AG10803 (cell line): Measurements from ENCODE around the gene RAG2.
A peak's percentile ranks its signal among the peaks of the same experiment; 100 is the strongest.

Experiments used
- DNase-seq: peaks from one replicate; pipeline ENCODE4 v3.0.0; 2010; ENCODE audit warnings: low read depth
- H3K4me3 ChIP-seq: 2 replicates; pipeline ENCODE4 v1.5.1; 2011; ENCODE audit warnings: mild to moderate bottlenecking, low read length, control low read depth
- TF ChIP-seq, protein P1 (sequence below): conservative IDR thresholded peaks from 2 replicates; pipeline ENCODE4 v1.5.1; 2011; ENCODE audit warnings: mild to moderate bottlenecking, low read length, control low read depth, inconsistent platforms

RAG2 gene

DNA sequence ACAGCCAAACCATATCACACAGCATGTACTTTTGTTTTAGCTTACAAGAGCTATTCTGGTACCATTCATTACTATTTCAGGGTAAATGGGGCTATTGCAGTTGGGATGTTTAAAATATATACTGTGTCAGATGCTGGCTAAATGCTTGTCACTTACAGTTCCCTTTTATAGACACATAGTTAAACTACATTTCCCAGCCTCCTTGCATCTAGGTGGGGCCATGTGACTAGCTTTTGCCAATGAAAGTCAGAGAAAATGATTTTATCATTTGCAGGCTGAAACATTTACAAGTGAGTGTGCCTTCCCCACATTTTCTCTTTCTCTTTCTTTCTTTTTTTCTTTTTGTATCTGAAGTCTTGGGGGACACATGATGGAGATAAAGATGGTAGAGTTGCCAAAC, 11.5 kb downstream of the RAG2 start:
- DNase-seq, result no peak
- TF ChIP-seq, protein P1, sequence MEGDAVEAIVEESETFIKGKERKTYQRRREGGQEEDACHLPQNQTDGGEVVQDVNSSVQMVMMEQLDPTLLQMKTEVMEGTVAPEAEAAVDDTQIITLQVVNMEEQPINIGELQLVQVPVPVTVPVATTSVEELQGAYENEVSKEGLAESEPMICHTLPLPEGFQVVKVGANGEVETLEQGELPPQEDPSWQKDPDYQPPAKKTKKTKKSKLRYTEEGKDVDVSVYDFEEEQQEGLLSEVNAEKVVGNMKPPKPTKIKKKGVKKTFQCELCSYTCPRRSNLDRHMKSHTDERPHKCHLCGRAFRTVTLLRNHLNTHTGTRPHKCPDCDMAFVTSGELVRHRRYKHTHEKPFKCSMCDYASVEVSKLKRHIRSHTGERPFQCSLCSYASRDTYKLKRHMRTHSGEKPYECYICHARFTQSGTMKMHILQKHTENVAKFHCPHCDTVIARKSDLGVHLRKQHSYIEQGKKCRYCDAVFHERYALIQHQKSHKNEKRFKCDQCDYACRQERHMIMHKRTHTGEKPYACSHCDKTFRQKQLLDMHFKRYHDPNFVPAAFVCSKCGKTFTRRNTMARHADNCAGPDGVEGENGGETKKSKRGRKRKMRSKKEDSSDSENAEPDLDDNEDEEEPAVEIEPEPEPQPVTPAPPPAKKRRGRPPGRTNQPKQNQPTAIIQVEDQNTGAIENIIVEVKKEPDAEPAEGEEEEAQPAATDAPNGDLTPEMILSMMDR, result no peak
- no peak overlapping the region for H3K4me3 ChIP-seq

DNA sequence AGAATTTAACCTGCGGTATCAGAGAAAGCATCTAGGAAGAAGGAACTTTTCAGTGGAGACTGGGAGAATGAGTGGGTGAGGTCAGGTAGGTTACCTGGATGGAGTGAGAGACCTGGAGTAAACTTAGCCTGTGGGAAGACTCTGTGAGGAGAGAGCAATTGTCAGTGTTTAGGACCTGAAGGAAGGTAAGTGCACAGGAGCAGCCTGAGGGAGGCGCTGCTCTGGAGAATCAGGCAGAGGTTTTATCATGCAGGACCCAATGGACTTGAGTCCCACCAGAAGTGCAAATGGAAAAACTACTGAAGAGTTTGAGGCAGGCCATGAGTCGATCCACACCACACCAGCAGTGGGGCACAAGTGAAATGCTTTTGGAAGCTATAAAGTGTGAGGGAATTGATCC, 14.4 kb downstream of the RAG2 start:
- TF ChIP-seq, protein P1, result no peak
- no peak overlapping the region for H3K4me3 ChIP-seq
- DNase-seq, result no peak

DNA sequence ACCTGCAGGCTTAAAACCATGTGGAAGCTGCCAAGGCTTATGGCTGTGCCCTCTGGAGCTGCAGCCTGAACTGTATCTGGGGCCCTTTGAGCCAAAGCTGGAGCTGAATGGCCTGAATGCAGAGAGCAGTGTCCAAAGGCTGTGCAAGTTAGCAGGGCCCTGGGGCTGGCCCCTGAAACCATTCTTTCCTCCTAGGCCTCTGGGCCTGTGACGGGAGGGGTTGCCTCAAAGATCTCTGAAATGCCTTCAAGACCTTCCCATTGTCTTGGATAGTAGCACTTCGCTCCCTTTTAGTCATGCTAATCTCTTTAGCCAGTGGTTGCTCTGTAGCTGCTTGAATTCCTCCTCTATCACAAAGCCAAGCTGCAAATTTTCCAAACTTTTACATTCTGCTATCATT, 16.5 kb downstream of the RAG2 start:
- TF ChIP-seq, protein P1, result no peak
- no peak overlapping the region for H3K4me3 ChIP-seq
- DNase-seq, result no peak

DNA sequence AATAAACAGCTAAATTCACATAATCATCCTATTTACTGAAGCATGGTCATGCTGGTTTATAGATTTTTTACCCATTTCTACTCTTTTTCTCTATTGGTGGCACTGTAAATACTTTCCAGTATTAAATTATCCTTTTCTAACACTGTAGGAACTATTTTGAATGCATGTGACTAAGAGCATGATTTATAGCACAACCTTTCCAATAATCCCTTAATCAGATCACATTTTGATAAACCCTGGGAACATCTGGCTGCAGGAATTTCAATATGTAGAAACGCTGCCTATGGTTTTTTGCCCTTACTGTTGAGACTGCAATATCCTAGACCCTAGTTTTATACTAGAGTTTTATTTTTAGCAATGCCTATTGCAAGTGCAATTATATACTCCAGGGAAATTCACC, 19.6 kb downstream of the RAG2 start:
- TF ChIP-seq, protein P1, result no peak
- no peak for DNase-seq
- no peak overlapping the region for H3K4me3 ChIP-seq

DNA sequence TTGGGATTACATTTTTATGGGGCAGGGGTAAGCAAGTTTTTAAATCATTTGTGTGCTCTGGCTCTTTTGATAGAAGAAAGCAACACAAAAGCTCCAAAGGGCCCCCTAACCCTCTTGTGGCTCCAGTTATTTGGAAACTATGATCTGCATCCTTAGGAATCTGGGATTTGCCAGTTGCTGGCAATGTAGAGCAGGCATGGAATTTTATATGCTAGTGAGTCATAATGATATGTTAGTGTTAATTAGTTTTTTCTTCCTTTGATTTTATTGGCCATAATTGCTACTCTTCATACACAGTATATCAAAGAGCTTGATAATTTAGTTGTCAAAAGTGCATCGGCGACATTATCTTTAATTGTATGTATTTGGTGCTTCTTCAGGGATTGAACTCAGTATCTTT, 20.2 kb downstream of the RAG2 start:
- H3K4me3 ChIP-seq, result no peak overlapping the region
- peak; percentile 30 for DNase-seq
- TF ChIP-seq, protein P1, result no peak

DNA sequence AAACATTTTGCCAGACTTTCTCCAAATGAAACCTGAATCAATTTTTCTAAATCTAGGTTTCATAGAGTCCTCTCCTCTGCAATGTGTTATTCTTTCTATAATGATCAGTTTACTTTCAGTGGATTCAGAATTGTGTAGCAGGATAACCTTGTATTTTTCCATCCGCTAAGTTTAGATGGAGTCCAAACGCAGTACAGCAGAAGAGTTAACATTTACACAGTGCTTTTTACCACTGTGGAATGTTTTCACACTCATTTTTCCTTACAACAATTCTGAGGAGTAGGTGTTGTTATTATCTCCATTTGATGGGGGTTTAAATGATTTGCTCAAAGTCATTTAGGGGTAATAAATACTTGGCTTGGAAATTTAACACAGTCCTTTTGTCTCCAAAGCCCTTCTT, 20.7 kb downstream of the RAG2 start:
- DNase-seq, result no peak
- H3K4me3 ChIP-seq, result no peak overlapping the region
- TF ChIP-seq, protein P1, result no peak

DNA sequence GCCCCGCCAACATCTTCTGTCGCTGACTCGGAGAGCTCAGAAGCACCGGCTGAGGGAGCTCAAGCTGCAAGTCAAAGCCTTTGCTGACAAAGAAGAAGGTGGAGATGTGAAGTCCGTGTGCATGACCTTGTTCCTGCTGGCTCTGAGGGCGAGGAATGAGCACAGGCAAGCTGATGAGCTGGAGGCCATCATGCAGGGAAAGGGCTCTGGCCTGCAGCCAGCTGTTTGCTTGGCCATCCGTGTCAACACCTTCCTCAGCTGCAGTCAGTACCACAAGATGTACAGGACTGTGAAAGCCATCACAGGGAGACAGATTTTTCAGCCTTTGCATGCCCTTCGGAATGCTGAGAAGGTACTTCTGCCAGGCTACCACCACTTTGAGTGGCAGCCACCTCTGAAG, 23.6 kb downstream of the RAG2 start:
- no peak overlapping the region for H3K4me3 ChIP-seq
- DNase-seq, result no peak
- TF ChIP-seq, protein P1, result no peak
